HG03103 (cell line): ENCODE data around the gene FBXW9.
"Not testable (repeated sequence)": the region's sequence is repeated elsewhere in the genome, so short reads cannot be mapped to it uniquely, and the experiment has no call there.

Experiments used
- ATAC-seq: cut with Tn5 transposase; IDR thresholded peaks from one replicate; pipeline ENCODE4 v1.9.1; 2021; ENCODE audit warnings: low read depth; ENCODE audit not compliant: unreplicated experiment

The FBXW9 gene

GRCh38 chr19:12696366-12697335, at the start of gene FBXW9:
TSS of gene FBXW9 (minus strand) at chr19:12696631. CDS start at chr19:12696581, 50 bp downstream.
- no peak for ATAC-seq

GRCh38 chr19:12745166-12745897, 48.9 kb upstream of the FBXW9 start:
- no peak for ATAC-seq

DNA sequence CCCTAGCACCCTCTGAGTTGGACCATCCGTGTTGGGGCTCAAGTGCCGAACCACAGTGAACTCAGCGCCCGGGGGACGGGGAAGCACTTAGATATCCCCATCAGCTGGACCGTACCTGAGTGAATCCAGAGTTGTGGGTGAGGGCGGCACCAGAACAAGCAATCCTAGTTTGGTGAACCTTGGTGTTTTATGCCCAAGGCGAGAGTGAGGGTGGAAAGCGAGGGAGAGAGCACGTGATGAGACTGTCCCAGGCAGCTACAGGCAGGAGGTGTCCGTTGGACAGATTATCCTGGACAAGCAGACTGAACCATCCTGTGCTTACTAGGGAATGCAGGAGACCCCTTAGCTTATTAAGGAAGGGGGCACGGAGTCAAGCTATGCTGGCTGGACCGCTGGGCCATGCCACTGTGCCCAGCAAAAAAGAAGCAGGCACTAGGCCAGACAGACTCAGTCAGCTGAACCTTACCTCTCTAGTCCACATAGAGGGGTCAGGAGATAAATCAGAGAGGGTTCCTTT, 41.5 kb upstream of the FBXW9 start:
- ATAC-seq, result no peak

GRCh38 chr19:12736995-12737834, 40.8 kb upstream of the FBXW9 start, which contains the start of gene GET3:
TSS of gene GET3 (plus strand) at chr19:12737497. CDS start at chr19:12737506, 9 bp downstream.
- ATAC-seq, result peak; percentile 79

GRCh38 chr19:12733369-12734214, 37.2 kb upstream of the FBXW9 start:
- ATAC-seq, result no peak

- ATAC-seq, result no peak
These were observed 34.9 kb upstream of the FBXW9 start for GRCh38 chr19:12731337-12731736.

DNA sequence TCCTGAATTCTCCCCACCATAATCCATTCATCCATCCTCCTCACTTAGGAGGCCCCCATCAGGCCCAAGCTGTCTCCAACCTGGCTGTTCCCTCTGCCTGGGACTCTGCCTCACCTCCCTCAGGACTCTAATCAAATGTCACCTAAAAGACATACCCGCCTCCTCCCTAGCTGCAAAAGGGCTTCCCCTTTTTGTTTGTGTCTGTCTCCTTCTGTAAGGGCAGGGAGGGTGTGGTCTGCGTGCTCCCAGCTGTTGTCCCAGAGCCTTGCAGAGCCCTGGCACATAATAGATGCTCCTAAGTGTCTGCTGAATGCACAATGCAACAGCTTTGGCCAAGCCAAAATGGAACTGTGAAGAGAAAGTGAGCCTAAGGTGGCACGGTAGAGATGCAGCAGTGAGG, 33.6 kb upstream of the FBXW9 start:
- no peak for ATAC-seq

DNA sequence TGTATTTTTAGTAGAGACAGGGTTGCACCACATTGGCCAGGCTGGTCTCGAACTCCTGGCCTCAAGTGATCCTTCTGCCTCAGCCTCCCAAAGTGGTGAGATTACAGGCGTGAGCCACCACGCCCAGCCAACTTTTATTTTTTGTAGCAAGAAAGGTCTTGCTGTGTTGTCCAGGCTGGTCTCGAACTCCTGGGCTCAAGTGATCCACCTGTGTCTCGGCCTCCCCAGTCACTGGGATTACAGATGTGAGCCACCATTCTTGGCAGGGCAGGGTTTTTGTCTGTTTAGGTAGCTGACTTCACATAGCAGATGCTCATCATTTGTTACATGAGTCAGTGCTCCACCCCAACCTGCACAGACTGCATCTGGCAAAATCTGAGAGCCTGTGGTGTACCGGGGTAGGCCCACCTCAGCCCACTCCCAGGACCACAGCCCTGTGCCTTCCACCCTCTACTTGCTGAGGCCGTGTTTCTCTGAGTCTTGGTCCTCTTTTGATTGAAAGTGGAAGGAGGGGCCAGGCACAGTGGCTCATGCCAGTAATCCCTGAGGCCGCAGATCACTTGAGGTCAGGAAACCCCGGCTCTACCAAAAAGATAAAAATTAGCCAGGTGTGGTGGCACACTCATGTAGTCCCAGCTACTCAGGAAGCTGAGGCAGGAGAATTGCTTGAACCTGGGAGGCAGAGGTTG, 31.5 kb upstream of the FBXW9 start:
- no peak for ATAC-seq

DNA sequence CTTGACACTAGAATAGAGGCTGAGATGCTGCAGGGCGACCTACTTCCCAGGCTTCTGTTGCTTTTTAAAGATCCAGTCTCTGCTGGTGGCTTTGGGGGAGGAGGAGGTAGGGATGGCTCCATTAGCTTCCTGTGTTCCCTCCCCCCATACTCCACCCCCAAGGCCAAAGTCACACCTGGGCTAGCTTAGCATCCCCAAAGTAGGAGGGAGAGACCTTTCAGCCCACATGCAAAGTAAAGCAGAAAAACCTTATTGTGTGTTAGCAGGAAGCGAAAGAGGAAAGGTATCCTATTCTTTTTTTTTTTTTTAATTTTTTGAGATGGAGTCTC, 30.5 kb upstream of the FBXW9 start:
- ATAC-seq, result no peak

- ATAC-seq, result not testable (repeated sequence)
These were observed 29.2 kb upstream of the FBXW9 start for GRCh38 chr19:12725612-12726011.

- no peak for ATAC-seq
These were observed 27.4 kb upstream of the FBXW9 start, which contains the start of gene TNPO2 for GRCh38 chr19:12723641-12724426. TSS of gene TNPO2 (minus strand) at chr19:12723932. CDS start at chr19:12720977, 2,955 bp downstream.

DNA sequence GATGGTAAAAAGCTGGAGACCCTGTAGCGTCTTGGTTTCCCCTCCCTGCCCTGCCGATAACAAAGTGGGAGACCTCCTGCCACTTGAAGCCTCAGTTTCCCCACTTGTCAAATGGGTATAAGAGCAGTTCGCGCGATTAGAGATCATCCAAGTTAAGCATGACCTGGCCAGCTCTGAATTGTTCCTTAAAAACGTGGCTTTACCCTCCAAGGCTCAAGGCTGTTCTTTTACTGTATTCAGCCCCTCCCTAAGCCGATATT, 26.9 kb upstream of the FBXW9 start:
- no peak for ATAC-seq

DNA sequence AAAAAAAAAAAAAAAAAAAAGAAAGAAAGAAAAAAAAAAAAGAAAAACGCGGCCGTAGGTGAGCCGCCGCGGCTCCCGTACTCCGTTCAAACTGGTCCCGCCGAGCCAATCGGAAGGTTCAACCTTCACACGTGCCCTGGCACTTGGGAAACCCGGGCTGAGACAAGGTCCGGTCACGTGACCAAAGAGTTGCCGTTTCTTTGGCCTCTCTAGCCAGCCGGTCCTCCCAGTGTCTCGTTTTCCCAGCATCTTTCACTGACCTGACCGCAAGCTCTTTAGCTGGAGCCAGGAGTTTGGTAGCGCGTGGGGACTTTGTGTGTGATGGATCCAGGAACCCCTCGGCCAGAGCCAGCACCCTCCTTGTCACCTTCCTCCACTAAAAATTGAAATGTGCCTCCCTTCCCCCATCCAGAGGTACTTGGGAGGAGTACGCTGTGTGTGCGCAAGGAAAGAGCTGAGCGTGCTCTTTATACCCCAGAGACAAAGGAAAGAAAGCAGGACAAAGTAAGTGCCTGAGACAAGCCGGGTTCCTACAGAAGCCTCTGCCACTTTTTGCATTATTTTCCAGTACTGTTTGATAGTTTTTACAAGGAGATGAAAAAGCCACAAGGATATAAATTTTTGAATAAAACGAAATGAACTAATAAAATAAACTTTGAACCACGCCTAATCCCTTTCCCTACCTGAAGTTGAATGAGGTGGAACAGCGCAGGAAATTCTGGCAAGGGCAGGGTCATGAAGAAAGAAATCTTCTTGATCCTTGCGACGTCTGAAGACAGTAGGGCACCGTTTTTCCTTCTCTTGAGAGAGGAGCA, 26.3 kb upstream of the FBXW9 start:
- peak; percentile 68 for ATAC-seq

- peak; percentile 25 for ATAC-seq
These were observed 25.5 kb upstream of the FBXW9 start for GRCh38 chr19:12721656-12722565.

- ATAC-seq, result no peak
These were observed 24.6 kb upstream of the FBXW9 start for GRCh38 chr19:12720851-12721655.

GRCh38 chr19:12720296-12720695, 23.9 kb upstream of the FBXW9 start:
- no peak for ATAC-seq
